ENCODE data around the gene HEXIM1.

Gene HEXIM1

GRCh38 chr17:45146166-45146565, 2.1 kb upstream of the HEXIM1 start:
- no peak for TF ChIP-seq CTCF (IDR thresholded peaks at IDR 0.05; ENCODE audit: insufficient read depth, low read depth, low read length, missing control alignments)
- H3K4me3 ChIP-seq (ENCODE audit: low read depth, low read length), result peak overlapping the region; percentile 91
- no peak for DNase-seq (ENCODE audit: low read depth)

DNA sequence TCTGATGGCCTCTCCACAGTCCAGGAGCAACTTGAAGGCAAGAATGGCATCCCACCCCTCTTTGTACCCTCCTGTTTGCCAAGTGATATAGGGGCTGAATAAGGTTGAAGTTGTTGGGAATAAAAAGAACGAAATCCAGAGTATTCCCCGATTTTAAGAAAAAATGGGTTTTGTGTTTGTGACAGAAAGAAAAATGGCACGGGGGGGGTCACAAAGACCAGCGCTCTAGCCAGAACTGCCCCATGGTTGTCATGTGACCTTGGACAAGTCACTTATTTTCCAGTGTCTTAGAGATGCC, 1.7 kb upstream of the HEXIM1 start:
- no peak for TF ChIP-seq CTCF (IDR thresholded peaks at IDR 0.05; ENCODE audit: insufficient read depth, low read depth, low read length, missing control alignments)
- DNase-seq (ENCODE audit: low read depth), result no peak
- peak overlapping the region; percentile 91 for H3K4me3 ChIP-seq (ENCODE audit: low read depth, low read length)

GRCh38 chr17:45146890-45147580, 1.2 kb upstream of the HEXIM1 start:
- peak overlapping the region; percentile 91 for H3K4me3 ChIP-seq (ENCODE audit: low read depth, low read length)
- peak; percentile 92 for DNase-seq (ENCODE audit: low read depth)
- TF ChIP-seq CTCF (IDR thresholded peaks at IDR 0.05; ENCODE audit: insufficient read depth, low read depth, low read length, missing control alignments), result no peak

DNA sequence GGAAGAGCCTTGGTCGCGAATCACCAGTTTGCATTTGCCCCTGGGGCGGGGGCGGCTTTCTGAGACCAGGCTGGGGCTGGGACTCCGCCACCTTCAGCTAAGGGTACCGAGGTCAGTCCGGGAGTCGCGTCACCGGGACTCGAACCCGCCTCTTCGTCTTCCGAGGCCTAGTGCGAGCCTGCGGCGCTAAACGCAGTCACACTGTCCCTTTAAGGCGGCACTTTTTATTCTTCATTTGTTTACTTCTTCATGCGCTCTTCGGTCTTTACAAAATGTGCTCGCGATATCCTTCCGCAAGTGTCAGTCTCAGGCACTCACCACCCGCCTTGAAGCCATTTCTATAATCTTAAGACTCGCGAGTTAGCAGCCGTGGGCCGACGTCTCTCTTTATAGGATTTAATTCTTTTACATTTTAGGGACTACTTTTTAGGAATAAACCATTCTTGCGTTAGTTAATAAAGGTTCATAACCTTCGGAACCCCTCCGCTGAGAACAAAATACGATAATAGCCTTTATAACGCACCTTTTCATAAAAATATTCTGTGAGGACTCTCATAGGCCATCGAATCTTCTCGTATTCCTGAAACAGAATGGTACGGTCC, 593 bp upstream of the HEXIM1 start:
- peak overlapping the region; percentile 91 for H3K4me3 ChIP-seq (ENCODE audit: low read depth, low read length)
- peak; percentile 95 for DNase-seq (ENCODE audit: low read depth)
- no peak for TF ChIP-seq CTCF (IDR thresholded peaks at IDR 0.05; ENCODE audit: insufficient read depth, low read depth, low read length, missing control alignments)

DNA sequence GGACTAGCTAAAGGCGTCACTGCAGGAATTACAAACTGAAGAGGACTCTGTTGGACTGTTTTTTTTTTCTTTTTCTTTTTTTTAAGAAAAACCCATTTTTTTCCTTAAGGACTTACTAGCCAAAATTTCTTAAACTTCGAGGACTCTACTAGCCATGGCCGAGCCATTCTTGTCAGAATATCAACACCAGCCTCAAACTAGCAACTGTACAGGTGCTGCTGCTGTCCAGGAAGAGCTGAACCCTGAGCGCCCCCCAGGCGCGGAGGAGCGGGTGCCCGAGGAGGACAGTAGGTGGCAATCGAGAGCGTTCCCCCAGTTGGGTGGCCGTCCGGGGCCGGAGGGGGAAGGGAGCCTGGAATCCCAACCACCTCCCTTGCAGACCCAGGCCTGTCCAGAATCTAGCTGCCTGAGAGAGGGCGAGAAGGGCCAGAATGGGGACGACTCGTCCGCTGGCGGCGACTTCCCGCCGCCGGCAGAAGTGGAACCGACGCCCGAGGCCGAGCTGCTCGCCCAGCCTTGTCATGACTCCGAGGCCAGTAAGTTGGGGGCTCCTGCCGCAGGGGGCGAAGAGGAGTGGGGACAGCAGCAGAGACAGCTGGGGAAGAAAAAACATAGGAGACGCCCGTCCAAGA, 878 bp downstream of the HEXIM1 start:
- peak; percentile 87 for TF ChIP-seq CTCF (IDR thresholded peaks at IDR 0.05; ENCODE audit: insufficient read depth, low read depth, low read length, missing control alignments)
- DNase-seq (ENCODE audit: low read depth), result peak; percentile 90
- peak overlapping the region; percentile 88 for H3K4me3 ChIP-seq (ENCODE audit: low read depth, low read length)

DNA sequence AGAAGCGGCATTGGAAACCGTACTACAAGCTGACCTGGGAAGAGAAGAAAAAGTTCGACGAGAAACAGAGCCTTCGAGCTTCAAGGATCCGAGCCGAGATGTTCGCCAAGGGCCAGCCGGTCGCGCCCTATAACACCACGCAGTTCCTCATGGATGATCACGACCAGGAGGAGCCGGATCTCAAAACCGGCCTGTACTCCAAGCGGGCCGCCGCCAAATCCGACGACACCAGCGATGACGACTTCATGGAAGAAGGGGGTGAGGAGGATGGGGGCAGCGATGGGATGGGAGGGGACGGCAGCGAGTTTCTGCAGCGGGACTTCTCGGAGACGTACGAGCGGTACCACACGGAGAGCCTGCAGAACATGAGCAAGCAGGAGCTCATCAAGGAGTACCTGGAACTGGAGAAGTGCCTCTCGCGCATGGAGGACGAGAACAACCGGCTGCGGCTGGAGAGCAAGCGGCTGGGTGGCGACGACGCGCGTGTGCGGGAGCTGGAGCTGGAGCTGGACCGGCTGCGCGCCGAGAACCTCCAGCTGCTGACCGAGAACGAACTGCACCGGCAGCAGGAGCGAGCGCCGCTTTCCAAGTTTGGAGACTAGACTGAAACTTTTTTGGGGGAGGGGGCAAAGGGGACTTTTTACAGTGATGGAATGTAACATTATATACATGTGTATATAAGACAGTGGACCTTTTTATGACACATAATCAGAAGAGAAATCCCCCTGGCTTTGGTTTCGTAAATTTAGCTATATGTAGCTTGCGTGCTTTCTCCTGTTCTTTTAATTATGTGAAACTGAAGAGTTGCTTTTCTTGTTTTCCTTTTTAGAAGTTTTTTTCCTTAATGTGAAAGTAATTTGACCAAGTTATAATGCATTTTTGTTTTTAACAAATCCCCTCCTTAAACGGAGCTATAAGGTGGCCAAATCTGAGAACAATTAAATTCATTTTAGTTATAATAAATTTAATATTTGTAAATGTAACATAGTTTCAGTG, 1.7 kb downstream of the HEXIM1 start:
- TF ChIP-seq CTCF (IDR thresholded peaks at IDR 0.05; ENCODE audit: insufficient read depth, low read depth, low read length, missing control alignments), result no peak
- peak overlapping the region; percentile 88 for H3K4me3 ChIP-seq (ENCODE audit: low read depth, low read length)
- DNase-seq (ENCODE audit: low read depth), result peak; percentile 64

Measured in GM12865 (cell line).